ENCODE data around the gene KCTD16. TPM values are rescaled to one million over a fixed set of nuclear protein-coding genes. Genes with fewer than 3 reads are reported as not detected.

KCTD16 gene
- total RNA-seq, 1 donor from 2014 or later, result 0.18 TPM

DNA sequence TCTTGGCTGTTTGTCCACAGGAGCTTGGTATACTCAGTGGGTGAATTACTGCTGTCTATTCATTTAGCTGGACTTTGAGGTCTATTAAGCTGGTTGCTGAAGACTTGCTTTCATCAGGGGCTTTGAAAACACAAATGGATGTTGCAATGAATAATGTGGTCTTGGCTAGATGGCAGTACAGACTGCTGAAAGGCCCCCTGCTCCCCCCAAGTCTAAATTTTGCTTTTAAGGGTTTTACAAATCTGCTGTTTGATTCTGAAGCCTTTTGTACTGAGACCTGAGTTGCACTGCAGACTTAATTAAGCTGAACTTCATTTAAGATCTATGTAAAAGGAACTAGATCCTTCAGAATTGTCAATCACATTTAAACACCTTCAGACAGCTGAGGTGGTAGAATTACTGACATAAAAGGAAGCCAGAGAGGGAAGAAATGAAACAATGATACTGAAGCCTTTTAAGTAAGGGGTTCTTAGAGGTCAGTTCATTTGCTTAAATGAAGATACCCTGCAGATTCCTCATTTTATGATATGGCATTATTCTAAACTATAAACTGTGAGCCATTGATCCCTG is 37.3 kb downstream of the KCTD16 start:
- no peak for DNase-seq (ENCODE audit: low spot score)

DNA sequence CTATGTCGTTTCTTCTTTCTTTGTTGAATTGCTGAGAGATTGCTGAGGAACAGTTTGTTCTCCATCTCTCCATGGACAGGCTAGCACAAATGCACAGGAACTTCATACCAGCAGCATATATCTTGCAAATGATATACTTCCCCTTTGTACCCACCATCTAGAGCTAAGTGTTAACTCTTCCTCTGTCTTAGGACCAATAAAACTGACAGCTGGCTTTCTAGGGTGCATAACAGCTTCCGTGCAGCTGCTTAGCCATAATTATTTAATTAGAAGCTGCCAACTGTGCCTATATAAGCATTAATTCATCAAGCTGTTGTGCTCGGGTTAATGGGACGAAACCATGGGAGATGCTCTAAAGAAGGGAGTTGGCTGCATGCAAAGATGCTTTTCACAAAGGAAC is 38.7 kb downstream of the KCTD16 start:
- no peak for DNase-seq (ENCODE audit: low spot score)

DNA sequence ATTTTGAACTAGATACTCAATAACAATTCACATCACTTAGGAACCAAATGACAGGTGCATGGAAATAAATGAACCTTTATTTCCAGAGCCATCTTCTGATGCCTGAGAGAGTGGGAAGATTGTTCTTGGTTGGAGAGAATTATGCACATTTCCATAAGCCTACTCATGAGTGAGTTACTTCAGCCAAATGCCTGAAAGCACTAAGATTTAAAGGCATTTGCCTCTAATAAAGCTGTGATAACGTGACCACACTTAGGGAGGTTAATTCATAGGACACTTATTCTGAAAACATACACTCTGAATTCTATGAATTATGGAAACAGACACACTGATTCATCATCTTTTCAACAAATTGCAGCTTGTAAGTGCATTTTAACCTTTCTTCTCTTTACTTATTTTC is 40.0 kb downstream of the KCTD16 start:
- DNase-seq (ENCODE audit: low spot score), result no peak

DNA sequence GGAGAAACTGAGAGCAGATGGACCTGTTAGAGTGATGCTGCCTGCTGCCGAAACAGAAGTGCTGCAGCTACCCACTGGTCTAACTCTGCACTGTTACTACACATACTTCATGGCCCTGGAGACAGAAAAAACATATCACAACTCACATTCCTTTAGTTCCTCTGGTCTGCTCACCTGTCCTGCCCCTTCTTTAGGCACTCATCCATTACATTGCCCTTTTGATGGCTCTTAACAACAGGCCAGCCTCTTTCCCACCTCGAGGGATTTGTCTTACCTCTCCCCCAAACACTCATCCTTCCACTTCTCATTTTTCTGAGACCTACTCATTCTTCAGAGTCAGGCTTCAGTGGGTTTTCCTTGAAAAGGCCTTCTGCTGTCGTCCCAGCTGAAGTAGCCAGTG is 49.2 kb downstream of the KCTD16 start:
- DNase-seq (ENCODE audit: low spot score), result no peak

DNA sequence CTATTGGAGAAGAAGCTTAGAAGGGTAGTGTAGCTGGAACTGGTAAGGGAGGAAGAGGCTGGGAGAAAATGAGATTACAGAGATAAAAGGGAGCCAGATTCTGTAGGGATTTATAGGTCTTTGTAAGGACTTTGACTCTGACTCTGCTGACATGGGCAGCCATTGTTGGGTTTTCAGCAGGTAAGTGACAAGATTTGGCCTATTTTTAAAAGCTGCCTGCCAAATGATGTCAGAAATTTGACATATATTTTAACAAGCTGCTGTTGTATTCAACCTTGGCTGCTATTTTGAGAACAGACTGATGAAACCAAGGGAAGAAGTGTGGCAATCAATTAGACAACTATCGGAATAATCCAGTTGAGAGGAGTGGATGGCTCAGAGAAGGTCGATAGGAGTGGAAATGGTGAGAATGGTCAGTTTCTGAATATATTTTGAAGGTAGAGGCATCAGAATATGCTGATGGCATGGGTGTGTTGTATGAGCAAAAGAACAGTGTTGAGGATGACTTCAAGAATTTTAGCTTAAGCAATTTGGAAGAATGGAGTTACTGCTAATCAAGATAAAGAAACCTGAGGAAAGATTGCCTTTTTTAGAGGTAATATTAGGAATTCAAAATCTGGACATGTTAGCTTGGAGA is 56.8 kb downstream of the KCTD16 start:
- no peak for DNase-seq (ENCODE audit: low spot score)

DNA sequence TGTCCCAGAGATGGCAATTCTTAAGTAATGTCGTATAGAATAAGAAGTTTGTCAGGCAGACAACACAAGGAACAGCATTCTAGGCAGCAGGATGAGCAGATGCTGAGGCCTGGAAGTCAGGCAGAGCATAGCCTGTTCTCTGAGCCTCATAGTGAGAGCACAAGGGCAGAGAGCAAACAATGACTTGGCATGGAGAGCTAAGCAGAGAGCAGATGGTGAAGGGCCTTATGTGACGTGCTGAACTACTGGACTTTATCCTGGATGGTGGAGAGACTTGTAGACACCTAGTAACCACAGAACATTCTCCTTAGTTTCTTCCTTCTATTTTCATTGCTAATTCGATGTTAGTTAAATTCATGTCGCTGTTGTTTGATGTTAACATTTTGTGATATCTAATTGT is 60.1 kb downstream of the KCTD16 start:
- DNase-seq (ENCODE audit: low spot score), result no peak

DNA sequence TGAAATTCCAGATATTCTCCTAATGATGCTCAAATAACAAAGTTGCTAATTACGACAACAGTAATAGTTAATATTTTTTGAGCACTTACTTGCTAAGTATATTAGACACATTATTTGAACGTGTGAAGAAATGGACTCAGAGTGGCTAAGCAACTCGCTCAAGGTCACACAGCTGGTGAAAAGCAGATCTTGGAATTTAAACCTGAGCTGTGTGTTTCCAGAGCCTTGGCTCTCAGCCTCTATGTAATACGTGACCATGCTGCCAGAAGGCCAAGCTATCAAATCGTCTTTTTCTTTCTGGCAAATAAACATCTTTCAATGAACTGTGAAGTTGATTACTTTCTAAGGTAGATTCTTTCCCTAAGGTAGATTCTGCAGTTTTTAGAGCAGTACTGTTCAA is 61.6 kb downstream of the KCTD16 start:
- no peak for DNase-seq (ENCODE audit: low spot score)

DNA sequence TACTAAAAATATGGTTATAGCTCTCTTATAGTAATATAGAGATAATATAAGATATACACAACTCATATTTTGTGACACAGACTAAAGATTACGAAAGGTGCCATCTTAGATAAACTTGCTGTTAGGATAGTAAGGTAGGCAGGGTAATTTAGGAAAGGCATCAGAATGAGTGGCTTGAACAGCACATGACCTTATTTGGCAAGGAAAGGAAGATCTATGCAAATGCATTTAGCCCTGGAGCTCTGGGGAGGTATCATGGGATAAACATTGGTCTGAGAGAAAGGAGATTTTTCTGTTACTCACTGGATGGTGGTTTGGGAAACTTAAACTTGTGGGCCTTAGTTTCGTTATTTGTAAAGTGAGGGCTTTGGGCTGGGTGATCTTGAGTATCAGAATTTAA is 65.8 kb downstream of the KCTD16 start:
- DNase-seq (ENCODE audit: low spot score), result no peak

DNA sequence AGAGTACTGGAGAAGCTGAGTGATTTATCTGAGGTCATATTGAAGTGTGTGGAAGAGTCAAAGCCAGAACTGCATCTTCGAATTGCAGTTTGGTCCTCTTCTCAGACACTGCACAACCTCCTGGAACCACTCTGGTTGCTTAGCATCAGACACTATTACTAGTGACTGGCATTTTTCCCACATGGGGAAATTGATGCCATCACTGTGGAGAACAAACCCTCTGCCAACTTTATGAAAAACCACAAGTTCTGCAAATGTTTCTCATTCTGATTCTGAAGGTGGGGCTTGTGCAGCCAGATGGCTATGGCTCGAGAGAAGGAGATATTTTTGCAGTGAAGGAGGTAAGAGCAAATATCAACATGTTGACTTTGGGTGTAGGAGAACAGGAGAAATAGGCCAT is 67.2 kb downstream of the KCTD16 start:
- no peak for DNase-seq (ENCODE audit: low spot score)

DNA sequence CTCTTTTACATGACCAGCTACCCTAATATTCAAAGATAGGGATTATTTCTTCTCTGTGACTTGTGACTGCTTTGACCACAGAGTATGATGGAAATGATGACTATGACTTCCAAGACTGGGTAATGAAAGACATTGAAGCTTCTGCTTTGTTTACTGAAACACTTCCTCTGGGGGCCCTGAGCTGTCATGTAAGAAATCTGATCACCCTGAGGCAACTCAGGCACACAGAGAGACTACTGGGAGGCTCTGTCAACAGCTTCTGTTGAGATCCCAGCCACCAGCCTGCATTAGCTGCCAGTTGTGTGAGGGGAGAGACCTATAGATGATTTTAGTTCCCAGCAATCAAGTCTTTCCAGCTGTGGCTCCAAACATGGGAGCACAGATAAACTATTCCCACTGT is 76.5 kb downstream of the KCTD16 start:
- no peak for DNase-seq (ENCODE audit: low spot score)

DNA sequence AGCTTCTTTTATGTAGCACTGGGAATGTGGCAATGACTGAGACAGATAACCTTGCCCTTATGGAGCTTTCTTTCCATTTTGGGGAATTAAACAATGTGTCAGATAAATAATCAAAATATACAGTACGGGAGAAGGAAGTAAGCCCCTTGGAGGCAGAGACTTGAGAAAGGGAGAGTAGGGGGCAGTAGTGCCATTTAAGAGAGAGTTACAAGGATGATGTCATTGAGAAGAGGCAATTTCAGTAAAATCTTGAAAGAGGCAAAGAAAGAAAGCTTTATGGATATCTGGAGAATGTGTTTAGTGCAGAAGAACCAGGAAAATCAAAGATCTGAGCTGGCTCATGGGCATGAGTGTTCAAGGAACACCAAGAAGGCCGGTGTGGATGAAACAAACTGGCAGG is 77.3 kb downstream of the KCTD16 start:
- no peak for DNase-seq (ENCODE audit: low spot score)

DNA sequence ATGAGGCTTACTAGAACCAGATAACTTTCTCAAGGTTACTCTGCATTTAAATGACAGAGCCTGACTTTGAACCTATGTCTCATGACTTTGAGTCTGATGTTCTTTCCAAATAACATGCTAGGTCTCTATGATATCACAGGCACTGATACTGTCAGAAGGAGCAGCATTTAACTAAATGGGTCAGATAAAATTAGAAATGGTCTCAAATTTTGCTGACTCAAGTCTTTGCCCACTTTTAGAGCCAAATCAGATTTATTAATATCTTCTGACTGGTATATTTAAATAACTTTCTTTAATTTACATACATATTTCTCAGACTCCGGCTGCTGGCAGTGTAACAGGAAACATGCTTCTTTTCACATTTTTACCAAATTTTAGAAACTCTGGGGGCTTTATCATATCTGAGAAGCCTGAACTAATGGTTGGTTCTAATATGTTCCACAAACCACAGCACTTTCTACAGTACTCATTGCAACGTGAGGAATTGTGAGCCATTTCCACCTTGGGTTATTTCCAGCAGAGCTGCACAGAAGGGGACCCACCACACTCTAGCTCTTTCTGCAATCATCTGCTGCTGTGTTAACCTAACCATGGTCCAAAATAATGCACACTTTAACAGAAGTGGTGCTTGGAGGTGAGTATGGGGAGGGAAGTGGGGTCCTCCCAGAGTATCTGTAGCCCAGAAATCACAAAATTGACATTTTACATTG is 79.2 kb downstream of the KCTD16 start:
- DNase-seq (ENCODE audit: low spot score), result no peak

DNA sequence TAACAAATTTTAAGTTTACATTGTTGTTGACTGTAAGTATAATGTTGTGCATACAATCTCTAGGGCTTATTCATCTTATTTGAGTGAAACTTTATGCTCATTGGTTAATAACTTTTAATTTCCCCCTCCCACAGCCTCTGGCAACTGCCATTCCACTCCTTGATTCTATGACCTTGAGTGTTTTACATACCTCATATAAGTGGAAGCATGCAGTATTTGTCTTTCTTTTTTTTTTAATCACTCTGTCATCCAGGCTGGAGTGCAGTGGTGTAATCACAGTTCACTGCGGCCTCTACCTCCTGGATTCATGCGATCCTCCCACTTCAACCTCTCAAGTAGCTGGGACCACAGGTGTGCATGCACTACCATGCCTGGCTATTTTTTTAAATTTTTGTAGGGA is 83.9 kb downstream of the KCTD16 start:
- no peak for DNase-seq (ENCODE audit: low spot score)

DNA sequence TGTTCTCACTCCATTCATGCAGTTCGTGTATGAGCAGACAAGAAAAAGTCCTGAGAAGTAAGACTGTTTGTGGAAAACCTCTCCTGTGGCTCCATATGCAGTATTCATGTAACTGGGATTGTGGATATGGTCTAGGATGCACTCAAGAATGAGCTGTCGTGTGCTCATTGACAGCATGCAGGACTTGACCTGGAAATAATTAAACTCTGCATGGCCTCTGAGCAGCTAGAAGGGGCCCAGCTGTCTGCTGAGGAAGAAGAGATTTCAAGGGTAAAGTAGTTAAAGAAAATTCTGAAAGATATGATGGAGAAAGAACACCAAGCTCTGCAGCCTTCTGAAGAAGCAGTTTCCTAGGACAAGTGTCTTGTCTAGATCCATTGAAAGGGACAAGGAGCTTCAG is 89.4 kb downstream of the KCTD16 start:
- DNase-seq (ENCODE audit: low spot score), result no peak

DNA sequence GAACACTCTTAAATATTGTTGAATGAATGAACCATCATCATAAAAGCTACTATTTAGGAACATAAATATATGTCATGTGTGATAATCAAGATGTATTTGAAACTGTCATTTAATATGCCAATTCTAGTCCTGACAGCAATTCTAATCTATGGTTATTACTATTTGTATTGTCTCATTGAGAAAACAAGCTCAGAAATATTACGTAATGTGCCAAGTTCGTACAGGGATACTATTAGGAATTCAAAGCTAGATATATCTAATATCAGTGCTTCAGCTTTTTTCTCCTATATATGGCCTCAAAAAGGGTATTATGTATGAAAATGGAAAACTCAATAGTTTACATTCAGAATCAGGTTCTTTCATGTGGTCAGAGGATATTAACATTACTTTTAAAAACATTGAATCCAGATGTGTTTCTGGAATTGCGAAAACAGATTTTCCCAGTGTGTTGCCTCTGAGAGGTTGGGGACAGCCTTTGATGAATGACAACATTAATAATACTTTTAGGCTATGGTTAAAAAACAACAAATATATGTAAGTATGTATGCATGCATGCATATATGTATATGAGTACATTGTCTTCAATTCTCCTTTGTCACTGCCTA is 95.1 kb downstream of the KCTD16 start:
- DNase-seq (ENCODE audit: low spot score), result no peak

DNA sequence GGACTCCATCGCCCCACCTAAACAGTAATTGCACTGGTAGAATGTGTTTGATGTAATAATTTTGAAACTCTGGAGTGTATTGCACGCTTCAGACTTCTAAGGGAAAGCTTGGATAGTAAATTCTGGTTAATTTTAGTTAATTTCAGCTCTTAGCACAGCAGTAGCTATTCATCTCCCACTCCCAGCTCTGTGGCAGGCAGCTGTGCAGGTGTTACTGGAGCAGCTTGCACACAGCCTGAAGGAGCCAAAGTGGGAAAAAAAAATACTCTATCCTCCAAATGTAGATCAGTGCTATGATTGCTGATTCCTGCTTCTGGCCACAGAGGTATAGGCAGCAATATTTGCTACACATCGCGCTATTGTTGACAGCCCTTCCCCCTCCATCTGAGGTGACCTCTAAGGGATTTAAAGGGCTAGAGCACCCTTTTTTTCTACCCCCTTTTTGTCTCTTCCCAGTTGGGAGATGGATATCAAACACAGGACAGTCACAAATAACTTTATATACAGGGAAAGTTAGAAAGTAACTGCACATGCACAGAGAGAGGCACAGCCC is 97.4 kb downstream of the KCTD16 start:
- DNase-seq (ENCODE audit: low spot score), result no peak

DNA sequence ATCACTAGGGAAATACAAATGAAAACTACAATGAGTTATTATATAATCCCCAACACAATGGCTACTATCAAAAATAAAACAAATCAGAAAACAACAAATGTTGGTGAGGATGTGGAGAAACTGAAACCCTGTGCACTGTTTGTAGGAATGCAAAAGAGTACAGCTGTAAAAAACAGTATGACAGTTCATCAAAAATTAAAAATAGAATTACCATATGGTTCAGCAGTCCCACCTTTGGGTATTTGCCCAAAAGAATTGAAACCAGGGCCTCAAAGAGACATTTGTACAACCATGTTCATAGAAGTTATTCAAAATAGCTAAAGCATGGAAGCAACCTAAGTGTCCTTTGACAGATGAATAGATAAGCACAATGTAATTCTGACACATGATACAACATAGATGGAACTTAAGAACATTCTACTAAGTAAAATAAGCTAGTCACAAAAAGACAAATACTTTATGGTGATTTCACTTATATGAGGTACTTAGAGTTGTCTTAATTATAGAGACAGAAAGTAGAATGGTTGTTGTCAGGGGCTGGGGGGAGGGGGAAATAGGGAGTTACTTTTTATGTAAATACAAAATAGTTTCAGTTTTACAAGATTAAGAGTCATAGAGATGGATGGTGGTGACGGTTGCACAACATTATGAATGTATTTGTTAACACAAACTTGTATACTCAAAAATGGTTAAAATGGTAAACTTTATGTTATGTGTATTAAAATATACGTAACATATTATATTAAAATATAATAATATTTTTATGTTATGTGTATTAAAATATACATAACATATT is 102.8 kb downstream of the KCTD16 start:
- no peak for DNase-seq (ENCODE audit: low spot score)

DNA sequence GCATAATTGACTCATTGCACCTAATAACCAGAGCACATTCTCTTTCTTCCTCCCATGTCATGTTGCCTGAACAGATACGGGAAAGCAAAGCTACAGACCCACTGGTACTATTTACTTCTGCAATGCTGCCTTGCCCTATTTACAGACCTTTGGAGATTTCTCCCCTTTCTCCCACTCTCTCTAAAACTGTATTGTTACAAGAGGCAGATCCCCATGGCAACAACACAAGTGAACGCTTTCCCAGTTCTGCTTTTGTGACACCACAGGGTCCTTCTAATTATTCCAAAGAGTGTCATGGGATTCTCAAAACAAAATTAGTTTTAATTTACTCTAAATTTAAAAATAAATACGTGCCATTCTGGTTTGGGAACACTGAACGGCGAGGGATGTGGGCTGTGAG is 104.7 kb downstream of the KCTD16 start:
- DNase-seq (ENCODE audit: low spot score), result no peak

DNA sequence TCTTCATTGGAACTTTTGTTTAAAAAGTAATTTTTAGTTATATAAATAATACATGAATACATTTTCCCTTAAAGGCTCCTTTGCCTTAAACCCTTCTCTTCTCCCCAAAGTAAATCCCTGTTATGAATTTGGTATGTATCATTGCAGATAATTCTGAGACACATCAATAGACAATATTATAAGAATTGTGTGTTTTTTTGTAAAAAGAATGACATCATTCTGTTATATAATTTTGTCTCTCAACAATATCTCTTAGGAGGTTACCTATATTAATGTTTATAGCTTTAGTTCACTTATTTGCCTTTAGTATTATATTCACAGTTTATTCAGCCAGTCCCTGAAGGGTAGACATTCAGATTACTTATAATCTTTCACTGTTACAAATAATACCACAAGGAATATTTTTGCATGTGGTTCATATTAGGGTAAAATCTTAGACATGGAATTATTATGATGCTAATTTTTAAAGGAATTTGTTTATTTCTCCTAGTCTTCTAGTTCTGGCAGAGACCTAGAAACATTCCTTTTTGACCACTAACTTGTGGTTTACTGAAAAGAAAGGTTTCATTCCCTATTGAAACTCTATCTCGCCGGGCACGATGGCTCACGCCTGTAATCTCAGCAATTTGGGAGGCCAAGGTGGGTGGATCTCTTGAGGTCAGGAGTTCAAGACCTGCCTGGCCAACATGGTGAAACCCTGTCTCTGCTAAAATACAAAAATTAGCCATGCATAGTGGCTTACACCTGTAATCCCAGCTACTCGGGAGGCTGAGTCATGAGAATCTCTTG is 105.6 kb downstream of the KCTD16 start:
- DNase-seq (ENCODE audit: low spot score), result no peak

DNA sequence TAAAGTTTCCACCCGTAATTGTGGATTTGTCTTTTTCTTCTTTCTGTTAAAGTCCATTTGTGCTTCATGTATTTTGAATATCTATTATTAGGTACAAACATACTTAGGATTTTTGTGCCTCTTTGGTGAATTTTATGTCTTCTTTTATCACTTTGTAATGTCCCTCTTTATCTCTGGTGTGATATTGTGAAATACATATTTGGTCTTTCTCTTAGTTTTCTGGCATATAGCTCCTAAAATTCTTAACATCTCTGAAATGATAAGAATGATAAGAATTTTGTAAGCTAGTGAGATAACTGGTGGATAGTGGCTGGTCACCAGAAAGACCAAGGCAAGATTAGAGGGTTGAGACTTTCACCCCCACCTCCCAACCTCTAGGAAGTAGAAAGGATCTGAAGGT is 111.1 kb downstream of the KCTD16 start:
- no peak for DNase-seq (ENCODE audit: low spot score)

DNA sequence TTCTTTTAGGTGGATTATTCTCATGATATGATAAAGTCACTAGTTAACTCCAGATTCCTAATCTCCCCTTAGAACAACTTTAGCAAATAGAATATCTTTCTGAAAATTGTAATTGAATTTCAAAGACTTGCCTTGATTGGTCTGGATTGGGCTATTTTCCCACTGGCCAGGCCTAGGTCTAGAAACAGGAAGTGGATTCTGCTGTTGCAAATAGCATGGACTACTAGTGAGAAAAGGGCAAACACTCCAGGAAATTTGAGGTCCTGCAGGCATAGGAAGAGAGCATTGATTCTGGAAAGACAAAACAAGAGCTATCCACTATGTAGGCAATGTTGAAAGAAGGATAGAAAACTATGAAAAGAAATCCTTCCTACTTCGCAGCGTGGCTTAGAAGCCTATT is 113.4 kb downstream of the KCTD16 start:
- no peak for DNase-seq (ENCODE audit: low spot score)
